A673 (cell line): ENCODE measurements around the gene CBY1. TPM values are rescaled to one million over a fixed set of nuclear protein-coding genes. Genes with fewer than 3 reads are reported as not detected.
A peak's percentile ranks its signal among the peaks of the same experiment; 100 is the strongest.

ENCODE experiments used
- BruUV-seq: library from RNA; stranded (reverse); fragments of 400-500 nt; replicated peaks from 2 replicates; lab custom pipeline; 2021; lab: Mats Ljungman, UMichigan
- CTCF ChIA-PET: fragments of 300-600 bp; sonication (Branson Sonifier 250); formaldehyde crosslinking; loops from one replicate; lab custom pipeline; 2022; ENCODE audit warnings: antibody characterized with exemption; lab: Charles Lee
- POLR2A ChIA-PET: fragments of 300-600 bp; sonication (Branson Sonifier 250); formaldehyde crosslinking; loops from one replicate; lab custom pipeline; 2022; ENCODE audit warnings: antibody characterized with exemption; ENCODE audit not compliant: low non-redundant PET; lab: Charles Lee
- DNase-seq: peaks from one replicate; pipeline ENCODE4 v3.0.0-alpha.2; 2015; ENCODE audit warnings: low spot score
- H3K27ac ChIP-seq: fragments of 200-600 bp; sonication (generic); 2 replicates; pipeline ENCODE4 v1.5.1; 2016; ENCODE audit warnings: mixed run types, low read depth, mild to moderate bottlenecking, mixed read lengths, antibody characterized with exemption, low read length; ENCODE audit not compliant: poor library complexity, severe bottlenecking
- H3K27me3 ChIP-seq: fragments of 200-600 bp; sonication (generic); replicated peaks from 2 replicates; pipeline ENCODE4 v1.6.1; 2017; ENCODE audit warnings: mixed run types, low read depth, mild to moderate bottlenecking, mixed read lengths, antibody characterized with exemption, low read length; ENCODE audit not compliant: insufficient read depth, poor library complexity
- H3K36me3 ChIP-seq: fragments of 200-600 bp; sonication (generic); 2 replicates; pipeline ENCODE4 v1.6.1; 2016; ENCODE audit warnings: mixed run types, mild to moderate bottlenecking, mixed read lengths, antibody characterized with exemption, low read length; ENCODE audit not compliant: insufficient read depth, poor library complexity, severe bottlenecking
- H3K4me1 ChIP-seq: fragments of 200-600 bp; sonication (generic); 2 replicates; pipeline ENCODE4 v1.6.1; 2017; ENCODE audit warnings: mixed run types, mild to moderate bottlenecking, mixed read lengths, antibody characterized with exemption, low read length; ENCODE audit not compliant: insufficient read depth, poor library complexity, severe bottlenecking
- H3K4me3 ChIP-seq: fragments of 200-600 bp; sonication (generic); 2 replicates; pipeline ENCODE4 v1.5.1; 2016; ENCODE audit warnings: low read depth, mixed run types, mild to moderate bottlenecking, mixed read lengths, low read length; ENCODE audit not compliant: poor library complexity, severe bottlenecking
- H3K9me3 ChIP-seq: fragments of 200-600 bp; sonication (generic); 2 replicates; pipeline ENCODE4 v1.6.1; 2016; ENCODE audit warnings: mixed run types, low read depth, mild to moderate bottlenecking, mixed read lengths, antibody characterized with exemption, low read length; ENCODE audit not compliant: poor library complexity, severe bottlenecking
- CTCF ChIP-seq: fragments of 300-800, 200-600 bp; sonication (generic); conservative IDR thresholded peaks from 2 replicates; pipeline ENCODE4 v1.5.1; 2017; ENCODE audit warnings: low read depth, mild to moderate bottlenecking, antibody characterized with exemption, low read length, moderate library complexity, mixed read lengths
- EZH2 ChIP-seq: fragments of 200-600 bp; sonication (generic); IDR thresholded peaks from 2 replicates; pipeline ENCODE4 v1.6.1; 2017; ENCODE audit warnings: borderline replicate concordance, low read depth, mild to moderate bottlenecking, mixed read lengths, antibody characterized with exemption, low read length; ENCODE audit not compliant: poor library complexity, severe bottlenecking
- intact Hi-C: fragments of 100-400 bp; cut with micrococcal nuclease; formaldehyde crosslinking; loops from one replicate; pipeline ENCODE4 v1.10.0; 2022; ENCODE audit not compliant: unreplicated experiment
- total RNA-seq: library from RNA; stranded (reverse); gene quantifications from 2 replicates; pipeline ENCODE4 v1.2.3, GENCODE V29; 2021

Gene CBY1
- total RNA-seq, 1 experiment from 2014 or later, result 22.1 TPM

GRCh38 chr22:38712486-38713207 lies 56.2 kb downstream of the CBY1 start:
- Histone ChIP-seq H3K4me1 (peaks cover 32% of the 10 kb centered on the region), H3K9me3 (no peaks in the 10 kb centered on the region), H3K4me3 (no peak overlapping the region), H3K27me3 (no peaks in the 10 kb centered on the region), H3K36me3 (peaks cover 37% of the 10 kb centered on the region), H3K27ac (no peak overlapping the region)
- TF ChIP-seq EZH2, result no peak
- no peak for TF ChIP-seq CTCF
- DNase-seq, result no peak
- CTCF ChIA-PET, result interaction anchor here (0.6 to 0.9 kb wide), 2 partner anchors 12 to 92 kb away, joined by 5 read pairs; no protein-coding TSS in a partner anchor
- BruUV-seq, result no TSS peak
- intact Hi-C loops, result no loop called here
- POLR2A ChIA-PET, result interaction anchor here (0.8 kb wide), 1 partner anchor 12 kb away, joined by 4 read pairs; no protein-coding TSS in a partner anchor

GRCh38 chr22:38713921-38714320 lies 57.5 kb downstream of the CBY1 start:
- TF ChIP-seq EZH2, result no peak
- TF ChIP-seq CTCF, result no peak
- peaks cover 43% of the 10 kb centered on the region for H3K36me3 ChIP-seq
- no peak for DNase-seq
- no peaks in the 10 kb centered on the region for H3K9me3 ChIP-seq
- intact Hi-C loops, result no loop called here
- peaks cover 35% of the 10 kb centered on the region for H3K4me1 ChIP-seq
- no peak overlapping the region for H3K4me3 ChIP-seq
- H3K27me3 ChIP-seq, result no peaks in the 10 kb centered on the region
- POLR2A ChIA-PET, result interaction anchor here (0.8 to 0.9 kb wide), 2 partner anchors 11 to 32 kb away, joined by 3 to 4 read pairs; partner anchors contain the start of gene TOMM22
- BruUV-seq, result no TSS peak
- CTCF ChIA-PET, result no interaction called here
- H3K27ac ChIP-seq, result peak overlapping the region; percentile 52

- ChIA-PET POLR2A (interaction anchor here (0.9 kb wide), 1 partner anchor 34 kb away, joined by 3 read pairs; the partner anchor contains the start of gene TOMM22), CTCF (no interaction called here)
- Histone ChIP-seq H3K36me3 (peaks cover 39% of the 10 kb centered on the region), H3K9me3 (no peaks in the 10 kb centered on the region), H3K4me1 (peaks cover 35% of the 10 kb centered on the region), H3K27ac (peak overlapping the region; percentile 50), H3K4me3 (no peak overlapping the region), H3K27me3 (no peaks in the 10 kb centered on the region)
- BruUV-seq, result no TSS peak
- intact Hi-C loops, result no loop called here
- TF ChIP-seq EZH2, result no peak
- TF ChIP-seq CTCF, result no peak
- DNase-seq, result peak; percentile 41
Measured at GRCh38 chr22:38715176-38715764, 58.8 kb downstream of the CBY1 start.
